CD4-positive, CD25-positive, alpha-beta regulatory T cell (primary cell): ENCODE data around the gene PPP1R1A. TPM values are rescaled to one million over a fixed set of nuclear protein-coding genes. Genes with fewer than 3 reads are reported as not detected.

Source experiments
- ATAC-seq, 2 donors: fragments of 150-1000 bp; cut with Tn5 transposase; one replicate each; pipeline ENCODE4 v1.10.0; 2021; ENCODE audit warnings: low read depth in 2 of 2, moderate number of reproducible peaks in 2 of 2, moderate library complexity in 1 of 2
- DNase-seq, 3 donors: peaks; one replicate each; pipeline versions ENCODE4 v3.0.0 to v3.0.0-alpha.2; 2012 to 2022; ENCODE audit warnings: mixed read lengths in 1 of 3
- H3K27ac ChIP-seq: one replicate; pipeline ENCODE4 v1.7.0; 2013; ENCODE audit warnings: mild to moderate bottlenecking, low read length; ENCODE audit not compliant: insufficient read depth, poor library complexity, severe bottlenecking
- H3K27me3 ChIP-seq: one replicate; pipeline ENCODE4 v1.7.0; 2013; ENCODE audit warnings: low read length; ENCODE audit not compliant: control insufficient read depth, insufficient read depth
- H3K36me3 ChIP-seq: one replicate; pipeline ENCODE4 v1.7.0; 2013; ENCODE audit warnings: mild to moderate bottlenecking, low read length, moderate library complexity; ENCODE audit not compliant: control insufficient read depth, insufficient read depth
- H3K4me1 ChIP-seq: 2 replicates; pipeline ENCODE4 v1.7.0; 2013; ENCODE audit warnings: mild to moderate bottlenecking, low read length; ENCODE audit not compliant: insufficient read depth, control insufficient read depth, poor library complexity, severe bottlenecking
- H3K4me3 ChIP-seq: one replicate; pipeline ENCODE4 v1.7.0; 2013; ENCODE audit warnings: low read depth, mild to moderate bottlenecking, low read length, moderate library complexity
- H3K9me3 ChIP-seq, 2 experiments: 1 replicate in 1 of 2; 2 replicates in 1 of 2; pipeline ENCODE4 v1.7.0; 2013; ENCODE audit warnings: low read length in 2 of 2, mild to moderate bottlenecking in 1 of 2, moderate library complexity in 1 of 2; ENCODE audit not compliant: control insufficient read depth in 2 of 2
- H3K27ac Mint-ChIP-seq, 3 donors: one replicate each; pipeline ENCODE4 v1.8.0; 2020 to 2022; ENCODE audit warnings: mild to moderate bottlenecking in 3 of 3, mixed read lengths in 3 of 3, moderate library complexity in 2 of 3
- H3K27me3 Mint-ChIP-seq: one replicate; pipeline ENCODE4 v1.8.0; 2022; ENCODE audit warnings: mild to moderate bottlenecking, mixed read lengths
- H3K36me3 Mint-ChIP-seq: one replicate; pipeline ENCODE4 v1.8.0; 2020; ENCODE audit warnings: mixed read lengths
- H3K4me1 Mint-ChIP-seq, 4 donors: one replicate each; pipeline ENCODE4 v1.8.0; 2020 to 2022; ENCODE audit warnings: mixed read lengths in 4 of 4, mild to moderate bottlenecking in 1 of 4
- H3K4me3 Mint-ChIP-seq, 4 donors: one replicate each; pipeline ENCODE4 v1.8.0; 2020 to 2022; ENCODE audit warnings: mild to moderate bottlenecking in 4 of 4, mixed read lengths in 4 of 4, moderate library complexity in 3 of 4
- H3K9me3 Mint-ChIP-seq, 7 donors: one replicate each; pipeline ENCODE4 v1.8.0; 2020 to 2022; ENCODE audit warnings: mixed read lengths in 7 of 7, mild to moderate bottlenecking in 3 of 7, moderate library complexity in 2 of 7
- polyA plus RNA-seq, 4 donors: library from polyadenylated mRNA; unstranded; fragments of 300-500 nt; fragmentation: Illumina TruSeq; gene quantifications; one replicate each; pipeline ENCODE4 v1.2.3, GENCODE V29; 2021
- total RNA-seq: library from RNA; stranded (reverse); gene quantifications from one replicate; pipeline ENCODE4 v1.2.3, GENCODE V29; 2022

PPP1R1A gene
- not detected for total RNA-seq
- not detected for polyA plus RNA-seq

GRCh38 chr12:54588110-54588889, at the start of gene PPP1R1A:
PPP1R1A (minus strand) TSS chr12:54588659; CDS start chr12:54588488, 171 bp downstream.
- Histone ChIP-seq H3K27me3 (peaks cover 31% of the 10 kb centered on the region), H3K9me3 (no peaks in the 10 kb centered on the region), H3K27ac (no peak within 1 kb of the TSS), H3K4me3 (no peak within 1 kb of the TSS), H3K4me1 (peaks cover 3% of the 10 kb centered on the region), H3K36me3 (no peaks in the 10 kb centered on the region)
- H3K27me3 Mint-ChIP-seq = peaks cover 65% of the 10 kb centered on the region
- DNase-seq = no peak
- no peak for ATAC-seq
- peaks cover 0 to 10% (median 5%) of the 10 kb centered on the region in 4 donors for H3K4me1 Mint-ChIP-seq
- peaks cover 0 to 4% (median 0%) of the 10 kb centered on the region in 7 donors for H3K9me3 Mint-ChIP-seq
- H3K27ac Mint-ChIP-seq = peak within 1 kb of the TSS in 1 of 3 donors; percentile 20
- peak within 1 kb of the TSS in 2 of 4 donors; percentile 61 to 73 for H3K4me3 Mint-ChIP-seq
- no peaks in the 10 kb centered on the region for H3K36me3 Mint-ChIP-seq

- Mint-ChIP-seq H3K9me3 (peaks cover 0 to 2% (median 0%) of the 10 kb centered on the region in 7 donors), H3K4me3 (no peak within 1 kb of the TSS), H3K36me3 (no peaks in the 10 kb centered on the region), H3K27me3 (peaks cover 28% of the 10 kb centered on the region), H3K27ac (no peak within 1 kb of the TSS), H3K4me1 (peaks cover 0 to 3% (median 0%) of the 10 kb centered on the region in 4 donors)
- Histone ChIP-seq H3K4me3 (no peak within 1 kb of the TSS), H3K4me1 (no peaks in the 10 kb centered on the region), H3K9me3 (no peaks in the 10 kb centered on the region), H3K27ac (no peak within 1 kb of the TSS), H3K27me3 (no peaks in the 10 kb centered on the region), H3K36me3 (no peaks in the 10 kb centered on the region)
- no peak for DNase-seq
- no peak for ATAC-seq
Measured at GRCh38 chr12:54634795-54635194, 46.3 kb upstream of the PPP1R1A start, which contains the start of gene LACRT. LACRT (minus strand) TSS chr12:54634895; CDS start chr12:54634841, 54 bp downstream.

GRCh38 chr12:54631988-54632728, 43.7 kb upstream of the PPP1R1A start:
- Mint-ChIP-seq H3K4me3 (no peak overlapping the region), H3K9me3 (peaks cover 0 to 11% (median 2%) of the 10 kb centered on the region in 7 donors), H3K4me1 (peaks cover 0 to 3% (median 0%) of the 10 kb centered on the region in 4 donors), H3K27ac (no peak overlapping the region), H3K36me3 (no peaks in the 10 kb centered on the region), H3K27me3 (peaks cover 33% of the 10 kb centered on the region)
- no peak overlapping the region for H3K4me3 ChIP-seq
- H3K4me1 ChIP-seq = no peaks in the 10 kb centered on the region
- ATAC-seq (no peak), DNase-seq (no peak)
- peaks cover 6 to 8% of the 10 kb centered on the region in 2 experiments for H3K9me3 ChIP-seq
- no peaks in the 10 kb centered on the region for H3K27me3 ChIP-seq
- no peak overlapping the region for H3K27ac ChIP-seq
- no peaks in the 10 kb centered on the region for H3K36me3 ChIP-seq

- Mint-ChIP-seq H3K9me3 (peaks cover 0 to 15% (median 2%) of the 10 kb centered on the region in 7 donors), H3K4me1 (peaks cover 0 to 3% (median 0%) of the 10 kb centered on the region in 4 donors)
- H3K27me3 ChIP-seq = no peaks in the 10 kb centered on the region
Measured at GRCh38 chr12:54631551-54631950, 43.1 kb upstream of the PPP1R1A start.

GRCh38 chr12:54629925-54630324, 41.5 kb upstream of the PPP1R1A start:
- H3K36me3 ChIP-seq = no peaks in the 10 kb centered on the region
- no peak for ATAC-seq
- peaks cover 0 to 19% (median 4%) of the 10 kb centered on the region in 7 donors for H3K9me3 Mint-ChIP-seq
- H3K36me3 Mint-ChIP-seq = no peaks in the 10 kb centered on the region
- no peak overlapping the region for H3K27ac ChIP-seq
- H3K27me3 ChIP-seq = peaks cover 9% of the 10 kb centered on the region
- H3K4me1 Mint-ChIP-seq = peaks cover 0 to 3% (median 0%) of the 10 kb centered on the region in 4 donors
- H3K27me3 Mint-ChIP-seq = peaks cover 34% of the 10 kb centered on the region
- no peak overlapping the region for H3K27ac Mint-ChIP-seq
- H3K9me3 ChIP-seq = peaks cover 6 to 9% of the 10 kb centered on the region in 2 experiments
- H3K4me3 Mint-ChIP-seq = no peak overlapping the region
- no peak overlapping the region for H3K4me3 ChIP-seq
- DNase-seq = no peak
- H3K4me1 ChIP-seq = no peaks in the 10 kb centered on the region

More at GRCh38 chr12:54631551-54631950, 43.1 kb upstream of the PPP1R1A start:
- Histone ChIP-seq H3K27ac (no peak overlapping the region), H3K4me1 (no peaks in the 10 kb centered on the region), H3K9me3 (peaks cover 6 to 9% of the 10 kb centered on the region in 2 experiments), H3K36me3 (no peaks in the 10 kb centered on the region), H3K4me3 (no peak overlapping the region)
- no peak overlapping the region for H3K4me3 Mint-ChIP-seq
- peaks cover 37% of the 10 kb centered on the region for H3K27me3 Mint-ChIP-seq
- ATAC-seq (no peak), DNase-seq (no peak)
- no peak overlapping the region for H3K27ac Mint-ChIP-seq
- H3K36me3 Mint-ChIP-seq = no peaks in the 10 kb centered on the region

- Mint-ChIP-seq H3K4me3 (no peak overlapping the region), H3K27me3 (peaks cover 37% of the 10 kb centered on the region), H3K4me1 (peaks cover 0 to 3% (median 0%) of the 10 kb centered on the region in 4 donors), H3K36me3 (no peaks in the 10 kb centered on the region), H3K27ac (no peak overlapping the region), H3K9me3 (peaks cover 0 to 19% (median 2%) of the 10 kb centered on the region in 7 donors)
- no peak overlapping the region for H3K27ac ChIP-seq
- ATAC-seq (no peak), DNase-seq (no peak)
- H3K36me3 ChIP-seq = no peaks in the 10 kb centered on the region
- no peaks in the 10 kb centered on the region for H3K4me1 ChIP-seq
- peaks cover 16% of the 10 kb centered on the region for H3K27me3 ChIP-seq
- no peak overlapping the region for H3K4me3 ChIP-seq
- peaks cover 6 to 9% of the 10 kb centered on the region in 2 experiments for H3K9me3 ChIP-seq
Measured at GRCh38 chr12:54628186-54628846, 39.9 kb upstream of the PPP1R1A start.

GRCh38 chr12:54627304-54627703, 38.8 kb upstream of the PPP1R1A start:
- H3K36me3 Mint-ChIP-seq = no peaks in the 10 kb centered on the region
- Histone ChIP-seq H3K36me3 (no peaks in the 10 kb centered on the region), H3K27me3 (peaks cover 17% of the 10 kb centered on the region), H3K27ac (no peak overlapping the region), H3K4me1 (no peaks in the 10 kb centered on the region), H3K9me3 (peaks cover 6 to 9% of the 10 kb centered on the region in 2 experiments), H3K4me3 (no peak overlapping the region)
- H3K27me3 Mint-ChIP-seq = peaks cover 44% of the 10 kb centered on the region
- ATAC-seq = no peak
- no peak overlapping the region for H3K4me3 Mint-ChIP-seq
- peaks cover 0 to 2% (median 0%) of the 10 kb centered on the region in 4 donors for H3K4me1 Mint-ChIP-seq
- H3K9me3 Mint-ChIP-seq = peaks cover 0 to 19% (median 2%) of the 10 kb centered on the region in 7 donors
- no peak overlapping the region for H3K27ac Mint-ChIP-seq
- no peak for DNase-seq
